CD4-positive, alpha-beta memory T cell (primary cell): ENCODE data around the gene F7. TPM values are rescaled to one million over a fixed set of nuclear protein-coding genes. Genes with fewer than 3 reads are reported as not detected.
"Not testable (repeated sequence)": the region's sequence is repeated elsewhere in the genome, so short reads cannot be mapped to it uniquely, and the experiment has no call there.

ENCODE experiments used
- CTCF ChIA-PET: fragments of 350-600 bp; sonication (Branson Sonifier 250); formaldehyde crosslinking; loops from one replicate; lab custom pipeline; 2021; ENCODE audit warnings: inconsistent platforms; ENCODE audit not compliant: partially characterized antibody; lab: Charles Lee
- POLR2A ChIA-PET: fragments of 350-600 bp; sonication (Branson Sonifier 250); formaldehyde crosslinking; loops from one replicate; lab custom pipeline; 2021; ENCODE audit not compliant: partially characterized antibody; lab: Charles Lee
- DNase-seq, 5 donors: peaks; one replicate each; pipeline versions ENCODE4 v3.0.0 to v3.0.0-alpha.2; 2020 to 2022; ENCODE audit warnings: mixed read lengths in 1 of 5
- H3K27ac ChIP-seq: one replicate; pipeline ENCODE4 v1.7.0; 2013; ENCODE audit warnings: low read depth, low read length
- H3K27me3 ChIP-seq: 2 replicates; pipeline ENCODE4 v1.7.0; 2013; ENCODE audit warnings: mild to moderate bottlenecking, low read length, moderate library complexity; ENCODE audit not compliant: insufficient read depth
- H3K36me3 ChIP-seq: 2 replicates; pipeline ENCODE4 v1.7.0; 2013; ENCODE audit warnings: mild to moderate bottlenecking, low read length, moderate library complexity; ENCODE audit not compliant: insufficient read depth
- H3K4me1 ChIP-seq: 2 replicates; pipeline ENCODE4 v1.7.0; 2013; ENCODE audit warnings: mild to moderate bottlenecking, low read length, moderate library complexity; ENCODE audit not compliant: insufficient read depth
- H3K4me3 ChIP-seq, 2 donors: one replicate each; pipeline ENCODE4 v1.7.0; 2013; ENCODE audit warnings: low read length in 2 of 2, mild to moderate bottlenecking in 1 of 2
- H3K9me3 ChIP-seq, 2 donors: one replicate each; pipeline ENCODE4 v1.7.0; 2013; ENCODE audit warnings: low read length in 2 of 2, control low read depth in 1 of 2; ENCODE audit not compliant: control insufficient read depth in 1 of 2
- H3K27ac Mint-ChIP-seq, 7 donors: one replicate each; pipeline ENCODE4 v1.8.0; 2020 to 2021; ENCODE audit warnings: mixed read lengths in 7 of 7, mild to moderate bottlenecking in 6 of 7, inconsistent platforms in 3 of 7, moderate library complexity in 3 of 7
- H3K27me3 Mint-ChIP-seq, 2 donors: one replicate each; pipeline ENCODE4 v1.8.0; 2020 to 2021; ENCODE audit warnings: mixed read lengths in 2 of 2
- H3K36me3 Mint-ChIP-seq, 2 donors: one replicate each; pipeline ENCODE4 v1.8.0; 2020 to 2021; ENCODE audit warnings: mixed read lengths in 2 of 2, inconsistent platforms in 1 of 2, mild to moderate bottlenecking in 1 of 2
- H3K4me1 Mint-ChIP-seq, 4 donors: one replicate each; pipeline ENCODE4 v1.8.0; 2020 to 2021; ENCODE audit warnings: mixed read lengths in 4 of 4, mild to moderate bottlenecking in 1 of 4
- H3K4me3 Mint-ChIP-seq, 8 donors: one replicate each; pipeline ENCODE4 v1.8.0; 2020 to 2021; ENCODE audit warnings: mixed read lengths in 8 of 8, mild to moderate bottlenecking in 7 of 8, moderate library complexity in 6 of 8, inconsistent platforms in 3 of 8
- H3K9me3 Mint-ChIP-seq, 8 donors: one replicate each; pipeline ENCODE4 v1.8.0; 2020 to 2021; ENCODE audit warnings: mixed read lengths in 8 of 8, mild to moderate bottlenecking in 5 of 8, inconsistent platforms in 3 of 8, moderate library complexity in 1 of 8
- intact Hi-C: fragments of 100-400 bp; cut with micrococcal nuclease; formaldehyde crosslinking; loops from one replicate; pipeline ENCODE4 v1.15.1; 2023
- polyA plus RNA-seq, 2 donors: library from polyadenylated mRNA; unstranded; fragments of 300-500 nt; fragmentation: Illumina TruSeq; gene quantifications; one replicate each; pipeline ENCODE4 v1.2.3, GENCODE V29; 2021
- total RNA-seq, 2 experiments: library from RNA; stranded (reverse); gene quantifications; one replicate each; pipeline ENCODE4 v1.2.3, GENCODE V29; 2021

F7 gene
- total and polyA plus RNA-seq, 4 experiments from 2014 or later, result not detected

GRCh38 chr13:113079781-113080080, 25.9 kb upstream of the F7 start:
- H3K9me3 Mint-ChIP-seq, H3K27me3 Mint-ChIP-seq, H3K4me1 Mint-ChIP-seq, intact Hi-C loops, H3K36me3 ChIP-seq, H3K4me1 ChIP-seq, H3K4me3 Mint-ChIP-seq, H3K27ac Mint-ChIP-seq, POLR2A ChIA-PET, DNase-seq, H3K27ac ChIP-seq, CTCF ChIA-PET, H3K4me3 ChIP-seq, H3K9me3 ChIP-seq, H3K27me3 ChIP-seq: not testable (repeated sequence)
- H3K36me3 Mint-ChIP-seq, result peaks cover 7 to 12% of the 10 kb centered on the region in 2 donors

- Histone ChIP-seq H3K4me1 (no peaks in the 10 kb centered on the region), H3K27ac (no peak overlapping the region), H3K27me3 (no peaks in the 10 kb centered on the region), H3K9me3 (no peaks in the 10 kb centered on the region), H3K4me3 (no peak overlapping the region), H3K36me3 (no peaks in the 10 kb centered on the region)
- H3K27me3 Mint-ChIP-seq, result no peaks in the 10 kb centered on the region
- ChIA-PET CTCF (no interaction called here), POLR2A (no interaction called here)
- H3K27ac Mint-ChIP-seq, result no peak overlapping the region
- H3K4me1 Mint-ChIP-seq, result no peaks in the 10 kb centered on the region
- peaks cover 6 to 12% of the 10 kb centered on the region in 2 donors for H3K36me3 Mint-ChIP-seq
- no peak for DNase-seq
- intact Hi-C loops, result no loop called here
- no peak overlapping the region for H3K4me3 Mint-ChIP-seq
- peaks cover 0 to 2% (median 0%) of the 10 kb centered on the region in 8 donors for H3K9me3 Mint-ChIP-seq
Measured at GRCh38 chr13:113080361-113080831, 25.2 kb upstream of the F7 start.

GRCh38 chr13:113080901-113081521, 24.6 kb upstream of the F7 start:
- Mint-ChIP-seq H3K27me3 (no peaks in the 10 kb centered on the region), H3K27ac (no peak overlapping the region), H3K36me3 (peaks cover 3 to 12% of the 10 kb centered on the region in 2 donors), H3K4me3 (no peak overlapping the region), H3K4me1 (no peaks in the 10 kb centered on the region), H3K9me3 (peaks cover 0 to 2% (median 0%) of the 10 kb centered on the region in 8 donors)
- Histone ChIP-seq H3K36me3 (no peaks in the 10 kb centered on the region), H3K9me3 (no peaks in the 10 kb centered on the region), H3K4me3 (no peak overlapping the region), H3K4me1 (no peaks in the 10 kb centered on the region), H3K27ac (no peak overlapping the region), H3K27me3 (no peaks in the 10 kb centered on the region)
- intact Hi-C loops, result no loop called here
- ChIA-PET CTCF (no interaction called here), POLR2A (no interaction called here)
- DNase-seq, result no peak

GRCh38 chr13:113082198-113083021, 23.2 kb upstream of the F7 start:
- Histone ChIP-seq H3K4me1 (no peaks in the 10 kb centered on the region), H3K4me3 (no peak overlapping the region), H3K27ac (no peak overlapping the region), H3K27me3 (no peaks in the 10 kb centered on the region), H3K36me3 (no peaks in the 10 kb centered on the region), H3K9me3 (no peaks in the 10 kb centered on the region)
- POLR2A ChIA-PET, result no interaction called here
- no peak overlapping the region for H3K27ac Mint-ChIP-seq
- no peak overlapping the region for H3K4me3 Mint-ChIP-seq
- no peaks in the 10 kb centered on the region for H3K4me1 Mint-ChIP-seq
- CTCF ChIA-PET, result no interaction called here
- H3K9me3 Mint-ChIP-seq, result peaks cover 0 to 2% (median 0%) of the 10 kb centered on the region in 8 donors
- DNase-seq, result no peak
- no peaks in the 10 kb centered on the region for H3K27me3 Mint-ChIP-seq
- intact Hi-C loops, result no loop called here
- peaks cover 3 to 10% of the 10 kb centered on the region in 2 donors for H3K36me3 Mint-ChIP-seq

GRCh38 chr13:113083022-113083373, 22.6 kb upstream of the F7 start:
- H3K4me1 Mint-ChIP-seq, result no peaks in the 10 kb centered on the region
- DNase-seq, result no peak
- POLR2A ChIA-PET, result no interaction called here

GRCh38 chr13:113083402-113084061, 22.1 kb upstream of the F7 start:
- no peak overlapping the region for H3K4me3 ChIP-seq
- ChIA-PET CTCF (no interaction called here), POLR2A (no interaction called here)
- no peak for DNase-seq
- H3K9me3 ChIP-seq, result no peaks in the 10 kb centered on the region
- Mint-ChIP-seq H3K4me3 (no peak overlapping the region), H3K36me3 (peaks cover 0 to 6% of the 10 kb centered on the region in 2 donors), H3K27me3 (no peaks in the 10 kb centered on the region), H3K27ac (no peak overlapping the region), H3K9me3 (peaks cover 0 to 2% (median 0%) of the 10 kb centered on the region in 8 donors), H3K4me1 (no peaks in the 10 kb centered on the region)
- no peaks in the 10 kb centered on the region for H3K27me3 ChIP-seq
- H3K27ac ChIP-seq, result no peak overlapping the region
- intact Hi-C loops, result no loop called here
- no peaks in the 10 kb centered on the region for H3K4me1 ChIP-seq
- H3K36me3 ChIP-seq, result no peaks in the 10 kb centered on the region

More at GRCh38 chr13:113083022-113083373, 22.6 kb upstream of the F7 start:
- H3K9me3 Mint-ChIP-seq, result peaks cover 0 to 2% (median 0%) of the 10 kb centered on the region in 8 donors
- H3K27me3 ChIP-seq, result no peaks in the 10 kb centered on the region
- peaks cover 0 to 6% of the 10 kb centered on the region in 2 donors for H3K36me3 Mint-ChIP-seq
- no peaks in the 10 kb centered on the region for H3K36me3 ChIP-seq
- H3K27me3 Mint-ChIP-seq, result no peaks in the 10 kb centered on the region
- no peaks in the 10 kb centered on the region for H3K4me1 ChIP-seq
- CTCF ChIA-PET, result no interaction called here
- no peak overlapping the region for H3K27ac Mint-ChIP-seq
- H3K27ac ChIP-seq, result no peak overlapping the region
- H3K9me3 ChIP-seq, result no peaks in the 10 kb centered on the region
- no peak overlapping the region for H3K4me3 ChIP-seq
- no peak overlapping the region for H3K4me3 Mint-ChIP-seq
- intact Hi-C loops, result no loop called here

- Histone ChIP-seq H3K4me3 (no peak overlapping the region), H3K9me3 (no peaks in the 10 kb centered on the region), H3K27me3 (no peaks in the 10 kb centered on the region), H3K36me3 (no peaks in the 10 kb centered on the region), H3K4me1 (no peaks in the 10 kb centered on the region), H3K27ac (no peak overlapping the region)
- H3K9me3 Mint-ChIP-seq, result peaks cover 0 to 2% (median 0%) of the 10 kb centered on the region in 8 donors
- no peaks in the 10 kb centered on the region for H3K27me3 Mint-ChIP-seq
- POLR2A ChIA-PET, result no interaction called here
- DNase-seq, result no peak
- H3K4me3 Mint-ChIP-seq, result no peak overlapping the region
- H3K27ac Mint-ChIP-seq, result no peak overlapping the region
- no peaks in the 10 kb centered on the region for H3K4me1 Mint-ChIP-seq
- CTCF ChIA-PET, result no interaction called here
- H3K36me3 Mint-ChIP-seq, result peaks cover 0 to 9% of the 10 kb centered on the region in 2 donors
- intact Hi-C loops, result no loop called here
Measured at GRCh38 chr13:113084094-113084942, 21.3 kb upstream of the F7 start.
